H9 (cell line): ENCODE measurements around the gene NUDT2. TPM values are rescaled to one million over a fixed set of nuclear protein-coding genes. Genes with fewer than 3 reads are reported as not detected.
A peak's percentile ranks its signal among the peaks of the same experiment; 100 is the strongest.

ENCODE experiments used
- DNase-seq: peaks from one replicate; pipeline ENCODE4 v3.0.0-alpha.2; 2017
- H2AFZ ChIP-seq: one replicate; pipeline ENCODE4 v1.6.1; 2013; ENCODE audit warnings: mild to moderate bottlenecking, low read length, control low read depth, moderate library complexity
- H2AK5ac ChIP-seq: 2 replicates; pipeline ENCODE4 v1.6.1; 2013; ENCODE audit warnings: low read length, control low read depth, mixed read lengths; ENCODE audit not compliant: insufficient read length
- H2BK120ac ChIP-seq: one replicate; pipeline ENCODE4 v1.6.1; 2013; ENCODE audit warnings: low read depth, mild to moderate bottlenecking, low read length, control low read depth, inconsistent platforms; ENCODE audit not compliant: poor library complexity, severe bottlenecking
- H2BK12ac ChIP-seq: 2 replicates; pipeline ENCODE4 v1.6.1; 2013; ENCODE audit warnings: low read length, control low read depth, mixed read lengths, low read depth; ENCODE audit not compliant: insufficient read length
- H2BK15ac ChIP-seq: 2 replicates; pipeline ENCODE4 v1.6.1; 2013; ENCODE audit warnings: low read depth, low read length, control low read depth
- H2BK20ac ChIP-seq: one replicate; pipeline ENCODE4 v1.6.1; 2013; ENCODE audit warnings: low read depth, mild to moderate bottlenecking, low read length, control low read depth, inconsistent platforms; ENCODE audit not compliant: poor library complexity, severe bottlenecking
- H2BK5ac ChIP-seq: 2 replicates; pipeline ENCODE4 v1.6.1; 2013; ENCODE audit warnings: low read length, control low read depth, mixed read lengths; ENCODE audit not compliant: insufficient read length
- H3K14ac ChIP-seq: 2 replicates; pipeline ENCODE4 v1.6.1; 2013; ENCODE audit warnings: low read length, control low read depth; ENCODE audit not compliant: insufficient read depth
- H3K18ac ChIP-seq: 2 replicates; pipeline ENCODE4 v1.6.1; 2013; ENCODE audit warnings: low read depth, mild to moderate bottlenecking, mixed read lengths, low read length, control low read depth; ENCODE audit not compliant: insufficient read length
- H3K23ac ChIP-seq: 2 replicates; pipeline ENCODE4 v1.6.1; 2013; ENCODE audit warnings: low read length, control low read depth, mixed read lengths, low read depth; ENCODE audit not compliant: insufficient read length
- H3K23me2 ChIP-seq: 2 replicates; pipeline ENCODE4 v1.6.1; 2013; ENCODE audit warnings: low read depth, mild to moderate bottlenecking, mixed read lengths, low read length, control low read depth; ENCODE audit not compliant: insufficient read length, poor library complexity, severe bottlenecking
- H3K27ac ChIP-seq: 2 replicates; pipeline ENCODE4 v1.5.1; 2013; ENCODE audit warnings: low read length, control low read depth, mixed read lengths, low read depth; ENCODE audit not compliant: insufficient read length
- H3K27me3 ChIP-seq: 2 replicates; pipeline ENCODE4 v1.6.1; 2013; ENCODE audit warnings: low read length, control low read depth, inconsistent platforms; ENCODE audit not compliant: insufficient read depth
- H3K4ac ChIP-seq: 2 replicates; pipeline ENCODE4 v1.6.1; 2013; ENCODE audit warnings: low read depth, mild to moderate bottlenecking, control low read depth, inconsistent platforms, low read length, moderate library complexity
- H3K4me1 ChIP-seq: 2 replicates; pipeline ENCODE4 v1.6.1; 2013; ENCODE audit warnings: low read length, control low read depth, inconsistent platforms; ENCODE audit not compliant: insufficient read depth
- H3K4me2 ChIP-seq: 2 replicates; pipeline ENCODE4 v1.6.1; 2013; ENCODE audit warnings: low read length, control low read depth, mixed read lengths; ENCODE audit not compliant: insufficient read length, insufficient read depth
- H3K56ac ChIP-seq: 2 replicates; pipeline ENCODE4 v1.6.1; 2013; ENCODE audit warnings: low read depth, mild to moderate bottlenecking, mixed read lengths, low read length, control low read depth; ENCODE audit not compliant: insufficient read length
- H3K79me1 ChIP-seq: 2 replicates; pipeline ENCODE4 v1.6.1; 2013; ENCODE audit warnings: low read depth, mild to moderate bottlenecking, moderate library complexity, low read length, control low read depth, inconsistent platforms; ENCODE audit not compliant: insufficient read depth, poor library complexity, severe bottlenecking
- H3K79me2 ChIP-seq: 2 replicates; pipeline ENCODE4 v1.6.1; 2013; ENCODE audit warnings: low read length, control low read depth, inconsistent platforms; ENCODE audit not compliant: insufficient read depth
- H3K9ac ChIP-seq: 2 replicates; pipeline ENCODE4 v1.6.1; 2013; ENCODE audit warnings: low read length, control low read depth, mixed read lengths; ENCODE audit not compliant: insufficient read length; ENCODE audit errors: extremely low read depth
- H3K9me3 ChIP-seq: one replicate; pipeline ENCODE4 v1.6.1; 2013; ENCODE audit warnings: low read depth, low read length, inconsistent platforms; ENCODE audit not compliant: control insufficient read depth
- H3T11ph ChIP-seq: one replicate; pipeline ENCODE4 v1.6.1; 2013; ENCODE audit warnings: mild to moderate bottlenecking, low read length, control low read depth, inconsistent platforms
- H4K20me1 ChIP-seq: one replicate; pipeline ENCODE4 v1.6.1; 2013; ENCODE audit not compliant: control insufficient read depth, insufficient read length, insufficient read depth
- H4K5ac ChIP-seq: 2 replicates; pipeline ENCODE4 v1.6.1; 2013; ENCODE audit warnings: low read depth, mild to moderate bottlenecking, mixed read lengths, low read length, control low read depth; ENCODE audit not compliant: insufficient read length
- H4K8ac ChIP-seq: replicated peaks from 2 replicates; pipeline ENCODE4 v1.6.1; 2013; ENCODE audit warnings: low read length, control low read depth, mixed read lengths, low read depth; ENCODE audit not compliant: insufficient read length
- H4K91ac ChIP-seq: 2 replicates; pipeline ENCODE4 v1.6.1; 2013; ENCODE audit warnings: low read depth, mild to moderate bottlenecking, moderate library complexity, mixed read lengths, low read length, control low read depth; ENCODE audit not compliant: insufficient read length
- H3K27ac Mint-ChIP-seq, 3 experiments: 2 replicates in 2 of 3; 3 replicates in 1 of 3; pipeline ENCODE4 v1.8.0; 2020 to 2021; ENCODE audit warnings: mixed read lengths in 3 of 3, mild to moderate bottlenecking in 1 of 3, moderate library complexity in 1 of 3
- H3K27me3 Mint-ChIP-seq: 2 replicates; pipeline ENCODE4 v1.8.0; 2021; ENCODE audit warnings: low read depth, mild to moderate bottlenecking, moderate library complexity, mixed read lengths
- H3K36me3 Mint-ChIP-seq, 3 experiments: 2 replicates in 2 of 3; 3 replicates in 1 of 3; pipeline ENCODE4 v1.8.0; 2020 to 2021; ENCODE audit warnings: low read depth in 3 of 3, mixed read lengths in 3 of 3; ENCODE audit not compliant: insufficient read depth in 1 of 3
- H3K4me1 Mint-ChIP-seq, 2 experiments: 2 replicates each; pipeline ENCODE4 v1.8.0; 2020; ENCODE audit warnings: mixed read lengths in 2 of 2
- H3K4me3 Mint-ChIP-seq, 2 experiments: 2 replicates in 1 of 2; 3 replicates in 1 of 2; pipeline ENCODE4 v1.8.0; 2020 to 2021; ENCODE audit warnings: mild to moderate bottlenecking in 2 of 2, mixed read lengths in 2 of 2, moderate library complexity in 1 of 2
- H3K9me3 Mint-ChIP-seq, 2 experiments: 2 replicates in 1 of 2; 3 replicates in 1 of 2; pipeline ENCODE4 v1.8.0; 2020; ENCODE audit warnings: mild to moderate bottlenecking in 2 of 2, mixed read lengths in 2 of 2, moderate library complexity in 1 of 2
- CTCF ChIP-seq: fragments of 200-600 bp; sonication (generic); conservative IDR thresholded peaks from 3 replicates; pipeline ENCODE4 v1.8.0; 2021; ENCODE audit warnings: antibody characterized with exemption, mild to moderate bottlenecking
- WGBS: extraction: QIAGEN DNeasy Blood & Tissue Kit; methylation state at CpG from one replicate; pipeline ENCODE4 v1.1.7; 2013; ENCODE audit warnings: missing lambda C conversion rate, low lambda C conversion rate, mixed read lengths; ENCODE audit not compliant: insufficient read length; ENCODE audit errors: extremely low coverage; 5-methylcytosine and 5-hydroxymethylcytosine counted together
- long read RNA-seq: library from polyadenylated mRNA; unstranded; transcript quantifications from one replicate; pipeline ENCODE4 v2.0.0, GENCODE V29; 2020
- total RNA-seq: library from RNA; stranded (reverse); gene quantifications from 2 replicates; pipeline ENCODE4 v1.2.1, GENCODE V29; 2021

Gene NUDT2
- total RNA-seq, result 13.5 and 14.1 TPM in 2 replicates
- long read RNA-seq, transcript NUDT2-201 (4 exons, 960 nt), result major isoform, 12 of 17 reads
- long read RNA-seq, partial matches to known transcripts, result 2 of 17 reads
- long read RNA-seq, other reads (novel, unspliced or antisense), result 1 of 17 reads

DNA sequence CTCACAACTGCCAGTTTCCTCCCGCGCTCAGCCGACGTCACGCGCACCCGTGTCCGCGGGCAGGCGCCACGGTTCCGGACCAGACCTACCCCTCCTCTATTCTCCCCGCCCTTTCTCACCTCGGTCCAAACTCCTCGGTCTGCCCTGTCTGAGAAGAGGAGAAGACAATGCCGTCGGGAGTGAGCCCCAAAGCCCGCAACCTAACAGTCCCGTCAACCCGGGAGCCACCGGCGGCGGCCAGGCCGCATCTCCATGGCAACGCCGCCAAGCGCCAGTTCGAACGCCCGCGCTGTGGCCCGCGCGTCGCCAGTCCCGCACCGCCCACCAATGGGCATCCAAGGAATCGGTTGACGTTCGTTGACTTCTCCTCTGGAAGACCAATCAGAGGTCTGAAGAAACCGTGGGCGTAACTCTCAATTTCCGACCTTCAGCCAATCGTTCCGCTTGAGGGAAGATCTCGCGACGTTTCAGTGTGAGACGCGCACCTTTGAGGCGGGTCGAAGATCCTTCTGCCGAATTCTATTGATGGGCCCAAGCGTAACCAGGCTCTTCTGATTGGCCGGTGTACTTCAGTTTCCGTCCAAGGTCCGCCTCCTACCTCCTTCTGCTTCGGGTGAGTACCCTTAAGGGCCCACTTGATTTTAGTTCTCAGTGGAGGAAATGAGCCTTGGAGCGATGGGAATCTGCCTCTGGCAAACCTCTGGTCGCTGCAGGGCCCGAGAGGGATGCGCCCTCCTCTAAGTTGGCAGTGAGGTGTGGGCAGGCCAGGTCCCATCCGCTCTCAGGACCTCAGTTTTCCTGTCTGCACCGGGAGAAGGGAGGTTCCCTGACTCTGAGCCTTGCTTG lies at the start of gene NUDT2, which contains the start of gene KIF24:
TSS of gene NUDT2 (plus strand) at position 583 of the 846 bp plus-strand sequence. CDS start 9,471 bp downstream, outside the sequence.
TSS of gene KIF24 (minus strand) at position 282 of the 846 bp plus-strand sequence. CDS start 17,922 bp downstream, outside the sequence.
- Histone ChIP-seq H4K8ac (no peak within 1 kb of the TSS), H3T11ph (no peak within 1 kb of the TSS), H3K79me2 (no peaks in the 10 kb centered on the region), H3K56ac (no peak within 1 kb of the TSS), H2BK15ac (no peak within 1 kb of the TSS), H3K4me2 (peak within 1 kb of the TSS; percentile 75), H3K27me3 (no peaks in the 10 kb centered on the region), H2AFZ (no peak within 1 kb of the TSS), H4K20me1 (no peaks in the 10 kb centered on the region), H2BK12ac (no peak within 1 kb of the TSS), H3K23ac (no peak within 1 kb of the TSS), H3K23me2 (peaks cover 8% of the 10 kb centered on the region), H3K27ac (peak within 1 kb of the TSS; percentile 69), H2BK5ac (no peak within 1 kb of the TSS), H3K14ac (peak within 1 kb of the TSS; percentile 71; the same call in 1 of the 2 replicates), H4K91ac (no peak within 1 kb of the TSS), H3K4ac (no peak within 1 kb of the TSS; the same call in 1 of the 2 replicates), H2AK5ac (no peak within 1 kb of the TSS), H3K18ac (peak within 1 kb of the TSS; percentile 54), H2BK120ac (peak within 1 kb of the TSS; percentile 10), H3K4me1 (peaks cover 1% of the 10 kb centered on the region; the same call in 1 of the 2 replicates), H3K79me1 (no peaks in the 10 kb centered on the region), H3K9me3 (no peaks in the 10 kb centered on the region), H3K9ac (peak within 1 kb of the TSS; percentile 97), H2BK20ac (no peak within 1 kb of the TSS), H4K5ac (no peak within 1 kb of the TSS)
- Mint-ChIP-seq H3K27me3 (no peaks in the 10 kb centered on the region), H3K27ac (peak within 1 kb of the TSS; percentile 90 to 99 (median 97)), H3K9me3 (peaks cover 0 to 3% of the 10 kb centered on the region in 2 experiments; a peak in 1 of 5 replicates), H3K4me1 (peaks cover 28 to 33% of the 10 kb centered on the region in 2 experiments), H3K4me3 (peak within 1 kb of the TSS; percentile 92 to 97), H3K36me3 (no peaks in the 10 kb centered on the region)
- no CpG with 5 or more reads among the region's 64 CpGs for WGBS
- TF ChIP-seq CTCF, result no peak
- peak; percentile 99 for DNase-seq
